Lung (tissue), 16 donors: Measurements from ENCODE around the gene MICA. TPM values are rescaled to one million over a fixed set of nuclear protein-coding genes. Genes with fewer than 3 reads are reported as not detected.

Source experiments
- ATAC-seq: fragments of 200-7000 bp; cut with Tn5 transposase; one replicate; pipeline ENCODE4 v1.9.1; 2020; ENCODE audit warnings: moderate number of reproducible peaks; ENCODE audit not compliant: insufficient read depth, low FRiP score
- DNase-seq, 3 donors: peaks; one replicate each; pipeline ENCODE4 v3.0.0-alpha.2; 2013 to 2017
- H3K27ac ChIP-seq, 2 donors: one replicate each; pipeline ENCODE4 v1.5.1; 2013; ENCODE audit warnings: mild to moderate bottlenecking in 2 of 2, moderate library complexity in 2 of 2, control low read depth in 1 of 2, inconsistent platforms in 1 of 2, low read depth in 1 of 2, low read length in 1 of 2
- H3K27me3 ChIP-seq, 3 donors: one replicate each; pipeline ENCODE4 v1.5.1; 2013; ENCODE audit warnings: low read length in 2 of 3; ENCODE audit not compliant: control insufficient read depth in 3 of 3, insufficient read depth in 3 of 3
- H3K36me3 ChIP-seq, 4 donors: one replicate each; pipeline ENCODE4 v1.5.1; 2013; ENCODE audit warnings: low read length in 4 of 4, mild to moderate bottlenecking in 1 of 4, moderate library complexity in 1 of 4; ENCODE audit not compliant: control insufficient read depth in 4 of 4, insufficient read depth in 4 of 4
- H3K4me1 ChIP-seq, 5 donors: one replicate each; pipeline ENCODE4 v1.5.1; 2013; ENCODE audit warnings: low read length in 5 of 5, mild to moderate bottlenecking in 2 of 5, moderate library complexity in 1 of 5; ENCODE audit not compliant: control insufficient read depth in 5 of 5, insufficient read depth in 5 of 5
- H3K4me3 ChIP-seq: one replicate; pipeline ENCODE4 v1.5.1; 2013; ENCODE audit warnings: mild to moderate bottlenecking, control low read depth, moderate library complexity
- H3K9ac ChIP-seq, 2 donors: one replicate each; pipeline ENCODE4 v1.5.1; 2013; ENCODE audit warnings: low read length in 2 of 2, control low read depth in 1 of 2; ENCODE audit not compliant: insufficient read depth in 1 of 2
- H3K9me3 ChIP-seq, 4 donors: one replicate each; pipeline ENCODE4 v1.5.1; 2013; ENCODE audit warnings: low read length in 3 of 4, mild to moderate bottlenecking in 1 of 4, moderate library complexity in 1 of 4; ENCODE audit not compliant: control insufficient read depth in 4 of 4, insufficient read depth in 3 of 4
- WGBS, 2 donors: extraction: QIAGEN DNeasy Blood & Tissue Kit; methylation state at CpG; one replicate each; pipeline ENCODE4 v1.1.7; 2013; 5-methylcytosine and 5-hydroxymethylcytosine counted together
- long read RNA-seq, 5 donors: transcript quantifications; one replicate each; lab custom pipeline, GENCODE V29; 2026
- polyA plus RNA-seq, 2 donors: library from polyadenylated mRNA; stranded (reverse); fragments of 200-250 nt; gene quantifications; one replicate each; pipeline ENCODE4 v1.2.1, GENCODE V29; 2013
- total RNA-seq, 2 donors: library from RNA; depleted of rRNA in 1 of 2; stranded (reverse); fragments of >200 nt in 1 of 2; gene quantifications; one replicate each; pipeline ENCODE4 v1.2.1, GENCODE V29; 2014 to 2021
- TF ChIP-seq, protein P1 (sequence below): IDR thresholded peaks from 2 replicates; pipeline ENCODE4 v1.5.1; 2012; ENCODE audit warnings: mild to moderate bottlenecking; ENCODE audit errors: control extremely low read depth, extremely low read depth
- donor health status: control.
- donor health status: control.
- donor health status: Bipolar disorder and iron deficiency.
- donor health status: healthy.
- donor health status: DM: yes; HTN: yes; CAD: no.

MICA gene
- total RNA-seq (10 to 100 TPM; 16.5 to 48.2 TPM), polyA plus RNA-seq (10 to 100 TPM; 27.7 to 28.0 TPM)
- long read RNA-seq, donor 1, partial matches to known transcripts = 0 of 2 reads
- long read RNA-seq, donor 1, other reads (novel, unspliced or antisense) = 0 of 2 reads
- long read RNA-seq, donor 2, partial matches to known transcripts = 9 of 10 reads
- long read RNA-seq, donor 2, other reads (novel, unspliced or antisense) = 0 of 10 reads
- long read RNA-seq, donor 3, partial matches to known transcripts = 0 of 1 reads
- long read RNA-seq, donor 3, other reads (novel, unspliced or antisense) = 0 of 1 reads
- long read RNA-seq, donor 4, partial matches to known transcripts = 0 of 1 reads
- long read RNA-seq, donor 4, other reads (novel, unspliced or antisense) = 0 of 1 reads
- long read RNA-seq, donor 5, partial matches to known transcripts = 0 of 2 reads
- long read RNA-seq, donor 5, other reads (novel, unspliced or antisense) = 0 of 2 reads

DNA sequence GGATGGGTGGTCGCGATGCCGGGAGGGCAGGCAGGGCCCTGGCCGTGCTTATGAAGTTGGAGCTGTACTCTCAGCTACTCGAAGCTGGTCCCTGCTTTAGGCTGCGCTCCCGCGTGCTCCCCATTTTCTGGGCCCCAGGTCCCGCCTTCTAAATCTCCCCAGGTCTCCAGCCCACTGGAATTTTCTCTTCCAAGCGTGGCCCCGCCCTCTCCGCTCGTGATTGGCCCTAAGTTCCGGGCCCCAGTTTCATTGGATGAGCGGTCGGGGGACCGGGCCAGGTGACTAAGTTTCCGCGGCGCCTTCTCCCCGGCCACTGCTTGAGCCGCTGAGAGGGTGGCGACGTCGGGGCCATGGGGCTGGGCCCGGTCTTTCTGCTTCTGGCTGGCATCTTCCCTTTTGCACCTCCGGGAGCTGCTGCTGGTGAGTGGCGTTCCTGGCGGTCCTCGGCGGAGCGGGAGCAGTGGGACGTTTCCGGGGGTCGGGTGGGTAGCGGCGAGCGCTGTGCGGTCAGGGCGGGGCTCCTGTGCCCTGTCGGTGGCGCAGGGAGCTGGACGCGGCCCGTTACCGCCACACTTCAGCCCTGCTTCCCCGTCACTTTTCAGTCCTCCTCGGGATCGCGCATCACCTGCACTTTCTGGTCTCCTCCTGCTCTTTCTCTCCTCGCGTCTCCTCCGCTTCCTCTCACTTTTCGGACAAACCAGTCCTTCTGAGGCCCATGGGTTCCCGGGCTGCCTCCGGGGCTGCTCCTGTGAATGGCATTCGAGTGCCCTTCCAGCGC is at the start of gene MICA:
MICA (plus strand) TSS at position 313 of the 778 bp plus-strand sequence; CDS start at position 351, 38 bp downstream.
- peak within 1 kb of the TSS; percentile 63 for H3K4me3 ChIP-seq
- peak within 1 kb of the TSS; percentile 94 to 99 for H3K27ac ChIP-seq
- peaks cover 0 to 13% (median 11%) of the 10 kb centered on the region in 3 donors for H3K27me3 ChIP-seq
- peak; percentile 85 to 90 (median 90) for DNase-seq
- 1% methylated on average over 55 to 58 of the region's 58 CpGs for WGBS, 2 donors
- peak; percentile 85 for ATAC-seq
- no peaks in the 10 kb centered on the region for H3K9me3 ChIP-seq
- TF ChIP-seq, protein P1, sequence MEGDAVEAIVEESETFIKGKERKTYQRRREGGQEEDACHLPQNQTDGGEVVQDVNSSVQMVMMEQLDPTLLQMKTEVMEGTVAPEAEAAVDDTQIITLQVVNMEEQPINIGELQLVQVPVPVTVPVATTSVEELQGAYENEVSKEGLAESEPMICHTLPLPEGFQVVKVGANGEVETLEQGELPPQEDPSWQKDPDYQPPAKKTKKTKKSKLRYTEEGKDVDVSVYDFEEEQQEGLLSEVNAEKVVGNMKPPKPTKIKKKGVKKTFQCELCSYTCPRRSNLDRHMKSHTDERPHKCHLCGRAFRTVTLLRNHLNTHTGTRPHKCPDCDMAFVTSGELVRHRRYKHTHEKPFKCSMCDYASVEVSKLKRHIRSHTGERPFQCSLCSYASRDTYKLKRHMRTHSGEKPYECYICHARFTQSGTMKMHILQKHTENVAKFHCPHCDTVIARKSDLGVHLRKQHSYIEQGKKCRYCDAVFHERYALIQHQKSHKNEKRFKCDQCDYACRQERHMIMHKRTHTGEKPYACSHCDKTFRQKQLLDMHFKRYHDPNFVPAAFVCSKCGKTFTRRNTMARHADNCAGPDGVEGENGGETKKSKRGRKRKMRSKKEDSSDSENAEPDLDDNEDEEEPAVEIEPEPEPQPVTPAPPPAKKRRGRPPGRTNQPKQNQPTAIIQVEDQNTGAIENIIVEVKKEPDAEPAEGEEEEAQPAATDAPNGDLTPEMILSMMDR = no peak
- no peaks in the 10 kb centered on the region for H3K36me3 ChIP-seq
- H3K9ac ChIP-seq = peak within 1 kb of the TSS in 1 of 2 donors; percentile 67
- H3K4me1 ChIP-seq = peaks cover 0 to 24% (median 10%) of the 10 kb centered on the region in 5 donors

DNA sequence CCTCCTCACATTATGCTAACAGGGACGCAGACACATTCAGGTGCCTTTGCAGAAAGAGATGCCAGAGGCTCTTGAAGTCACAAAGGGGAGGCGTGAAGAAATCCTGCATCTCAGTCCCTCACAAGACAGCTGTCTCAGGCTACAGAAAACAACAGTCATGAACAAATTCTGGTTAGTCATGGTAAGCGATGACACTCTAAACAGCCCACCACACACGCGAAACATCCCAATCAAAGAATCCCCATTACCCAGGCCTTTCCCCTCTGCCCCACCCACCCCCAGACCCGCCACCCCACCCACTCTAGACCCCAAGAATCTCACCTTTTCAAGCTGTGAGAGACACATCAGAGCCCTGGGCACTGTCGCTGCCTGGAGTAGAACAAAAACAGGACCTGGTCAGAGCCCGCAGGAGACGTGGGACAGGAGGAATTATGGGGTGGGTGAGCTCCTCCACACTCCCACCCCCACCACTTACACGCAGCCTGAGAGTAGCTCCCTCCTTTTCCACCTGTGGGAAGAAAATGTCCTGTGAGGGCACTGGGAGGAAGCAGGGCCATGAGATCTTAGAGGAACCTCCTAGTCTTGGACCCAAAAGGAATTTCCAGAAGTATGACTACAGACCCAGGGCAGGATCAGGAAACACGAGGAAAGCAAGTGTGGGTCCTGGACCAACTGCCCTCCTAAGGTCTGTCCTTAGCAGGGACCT is 49.1 kb upstream of the MICA start:
- Histone ChIP-seq H3K4me1 (peaks cover 0 to 16% (median 0%) of the 10 kb centered on the region in 5 donors), H3K27me3 (peaks cover 0 to 36% (median 5%) of the 10 kb centered on the region in 3 donors), H3K9me3 (no peaks in the 10 kb centered on the region), H3K9ac (no peak overlapping the region), H3K36me3 (peaks cover 0 to 23% (median 2%) of the 10 kb centered on the region in 4 donors), H3K4me3 (peak overlapping the region; percentile 88), H3K27ac (peak overlapping the region in 1 of 2 donors; percentile 45)
- DNase-seq (no peak), ATAC-seq (no peak)
- TF ChIP-seq, protein P1 = no peak
- WGBS, 2 donors = 47 to 63% methylated on average over 11 of the region's 11 CpGs

DNA sequence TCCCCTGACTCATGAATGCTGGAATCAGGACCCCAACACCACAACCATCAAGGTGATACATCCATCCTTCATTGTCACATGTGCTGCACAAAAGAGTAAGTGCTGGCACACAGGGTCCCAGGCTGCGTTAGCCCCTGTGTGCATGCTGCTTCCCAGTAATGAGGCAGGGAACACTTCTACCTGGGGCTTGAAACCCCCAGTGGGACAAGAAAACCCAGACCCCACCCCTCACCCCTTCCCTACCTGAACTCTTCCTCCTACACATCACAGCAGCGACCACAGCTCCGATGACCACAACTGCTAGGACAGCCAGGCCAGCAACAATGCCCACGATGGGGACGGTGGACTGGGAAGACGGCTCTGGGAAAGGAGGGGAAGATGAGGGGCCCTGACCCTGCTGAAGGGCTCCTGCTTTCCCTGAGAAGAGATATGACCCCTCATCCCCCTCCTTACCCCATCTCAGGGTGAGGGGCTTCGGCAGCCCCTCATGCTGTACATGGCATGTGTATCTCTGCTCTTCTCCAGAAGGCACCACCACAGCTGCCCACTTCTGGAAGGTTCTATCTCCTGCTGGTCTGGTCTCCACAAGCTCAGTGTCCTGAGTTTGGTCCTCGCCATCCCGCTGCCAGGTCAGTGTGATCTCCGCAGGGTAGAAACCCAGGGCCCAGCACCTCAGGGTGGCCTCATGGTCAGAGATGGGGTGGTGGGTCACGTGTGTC is 48.4 kb upstream of the MICA start:
- Histone ChIP-seq H3K36me3 (peaks cover 0 to 23% (median 2%) of the 10 kb centered on the region in 4 donors), H3K27me3 (peaks cover 0 to 42% (median 10%) of the 10 kb centered on the region in 3 donors), H3K9me3 (no peaks in the 10 kb centered on the region), H3K27ac (peak overlapping the region in 1 of 2 donors; percentile 45), H3K4me3 (peak overlapping the region; percentile 88), H3K4me1 (peaks cover 0 to 16% (median 0%) of the 10 kb centered on the region in 5 donors), H3K9ac (no peak overlapping the region)
- 59 to 64% methylated on average over 11 of the region's 11 CpGs for WGBS, 2 donors
- TF ChIP-seq, protein P1 = no peak
- DNase-seq (no peak), ATAC-seq (no peak)
